Fibroblast of the conjunctiva (primary cell): ENCODE data around the gene MPZL2.

Experiments
- DNase-seq: peaks from one replicate; pipeline ENCODE4 v3.0.0-alpha.2; 2010; ENCODE audit warnings: low read depth

The MPZL2 gene

DNA sequence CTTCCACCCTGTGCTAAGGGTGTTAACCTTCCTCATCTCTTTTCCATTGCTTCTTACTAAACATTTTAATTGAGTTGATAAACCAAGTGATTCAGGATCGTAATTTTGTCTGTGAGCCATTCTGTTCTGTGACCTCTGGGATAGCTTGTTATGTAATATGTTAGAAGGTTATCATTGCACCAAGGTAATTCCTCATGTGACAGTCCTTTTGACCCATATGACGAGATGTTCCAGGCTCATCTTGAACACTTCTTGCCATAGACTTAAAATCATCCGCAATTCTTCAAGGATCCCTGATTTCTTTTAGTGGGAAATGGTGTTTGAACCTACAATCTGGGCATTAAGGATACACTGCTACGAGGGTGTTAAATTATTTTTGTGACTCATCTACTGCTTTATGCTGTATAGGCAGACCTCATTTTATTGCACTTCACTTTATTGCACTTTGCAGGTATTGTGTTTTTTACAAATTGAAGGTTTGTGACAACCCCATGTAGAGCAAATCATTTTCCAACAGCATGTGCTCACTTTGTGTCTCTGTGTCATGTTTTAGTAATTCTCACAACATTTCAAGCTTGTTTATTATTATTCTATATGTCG lies 19.0 kb upstream of the MPZL2 start:
- no peak for DNase-seq

DNA sequence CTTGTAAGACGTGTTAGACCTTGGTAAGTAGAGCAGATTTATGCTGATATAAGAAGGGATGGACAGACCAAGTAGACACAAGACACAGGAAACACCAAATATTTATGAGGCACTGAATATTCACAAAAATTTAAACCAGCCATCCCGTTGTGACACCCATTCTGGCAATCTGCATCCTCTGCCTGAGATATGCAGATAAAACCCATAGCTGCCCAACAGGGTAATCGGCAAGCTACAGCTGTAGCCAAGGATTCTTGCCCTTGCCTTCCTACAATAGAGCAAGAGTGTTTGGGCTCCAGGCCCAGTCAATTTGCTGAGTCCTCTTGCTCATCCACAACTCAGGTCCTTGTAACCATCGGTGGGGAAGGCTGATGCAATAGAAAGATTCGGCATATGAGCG lies 18.5 kb upstream of the MPZL2 start:
- no peak for DNase-seq

DNA sequence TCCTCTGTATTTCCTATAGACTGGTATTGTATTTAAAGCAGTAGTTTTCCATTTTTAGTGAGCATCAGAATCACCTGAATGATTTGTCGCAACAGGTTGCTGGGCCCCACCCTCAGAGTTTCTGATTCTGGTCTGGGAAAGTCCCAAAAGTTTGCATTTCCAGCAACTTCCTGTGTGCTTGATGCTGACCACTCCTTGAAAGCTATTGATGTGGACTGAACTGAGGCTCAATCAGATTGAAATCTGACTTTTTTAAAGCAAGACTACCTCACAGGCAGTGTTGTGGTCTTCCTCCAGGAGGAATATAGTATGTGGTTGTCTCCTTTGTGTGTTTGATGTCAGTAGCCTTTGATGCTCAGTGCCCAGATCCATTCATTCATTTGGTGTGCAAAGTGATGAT lies 17.2 kb upstream of the MPZL2 start:
- DNase-seq: no peak

GRCh38 chr11:118277312-118277711 lies 13.2 kb upstream of the MPZL2 start:
- DNase-seq: no peak

GRCh38 chr11:118276422-118276821 lies 12.3 kb upstream of the MPZL2 start:
- no peak for DNase-seq

DNA sequence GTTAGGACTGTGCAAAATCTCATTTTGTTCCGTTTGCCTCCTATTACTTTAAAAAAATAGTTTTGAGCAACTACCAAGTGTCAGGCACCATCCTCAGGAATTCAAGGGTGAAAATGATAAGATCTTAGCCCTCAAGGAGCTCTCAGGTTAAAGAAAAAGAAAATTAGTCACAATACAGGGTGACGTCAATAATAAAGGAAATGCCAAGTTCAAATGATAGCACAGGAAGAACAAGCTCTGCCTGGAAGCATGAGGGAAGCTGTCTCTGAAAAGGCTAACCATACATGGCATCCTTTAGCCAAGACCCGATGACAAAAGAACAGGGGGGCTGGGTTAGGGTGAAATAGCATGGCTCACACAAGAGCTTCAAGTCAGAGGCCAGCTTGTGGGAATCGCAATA lies 11.1 kb upstream of the MPZL2 start:
- no peak for DNase-seq

DNA sequence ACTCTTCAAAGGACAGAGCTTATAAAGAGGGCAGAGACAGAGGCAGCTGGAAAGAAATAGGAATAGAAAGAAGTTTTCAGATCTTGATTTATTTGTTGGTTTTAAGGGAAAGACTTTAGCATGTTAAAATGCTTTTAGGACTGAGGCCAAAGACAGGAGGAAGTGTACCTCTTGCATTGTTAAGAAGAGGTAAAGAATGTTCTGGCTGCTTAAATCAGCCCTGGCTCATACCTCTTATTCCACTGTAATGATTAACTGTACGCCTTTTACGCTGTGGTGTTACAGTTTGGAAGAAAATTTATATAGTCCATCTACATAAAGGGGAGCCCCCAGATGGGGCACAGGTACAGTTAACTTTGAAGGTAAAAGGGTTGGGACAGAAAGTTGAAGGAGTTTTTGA lies 10.1 kb upstream of the MPZL2 start:
- no peak for DNase-seq

DNA sequence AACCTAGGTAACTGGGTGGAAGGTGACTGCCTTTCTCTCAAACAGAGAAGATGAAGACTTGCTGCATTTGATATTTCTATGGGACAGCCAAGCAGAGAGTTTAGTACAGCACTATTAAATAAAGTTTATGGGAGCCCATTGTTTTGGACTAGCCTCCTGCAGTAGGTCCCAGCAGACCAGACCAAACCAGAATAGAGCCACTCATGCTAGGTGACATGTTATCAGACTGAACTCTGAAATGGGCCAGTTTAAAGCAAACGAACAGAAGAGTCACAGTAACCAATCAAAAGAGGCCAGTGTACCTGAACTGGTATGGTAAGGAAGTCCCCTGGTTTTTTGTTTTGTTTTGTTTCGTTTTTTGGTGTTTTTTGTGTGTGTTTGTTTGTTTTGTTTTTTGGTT lies 7.9 kb upstream of the MPZL2 start:
- DNase-seq: no peak

GRCh38 chr11:118267486-118267885 lies 3.4 kb upstream of the MPZL2 start:
- no peak for DNase-seq

DNA sequence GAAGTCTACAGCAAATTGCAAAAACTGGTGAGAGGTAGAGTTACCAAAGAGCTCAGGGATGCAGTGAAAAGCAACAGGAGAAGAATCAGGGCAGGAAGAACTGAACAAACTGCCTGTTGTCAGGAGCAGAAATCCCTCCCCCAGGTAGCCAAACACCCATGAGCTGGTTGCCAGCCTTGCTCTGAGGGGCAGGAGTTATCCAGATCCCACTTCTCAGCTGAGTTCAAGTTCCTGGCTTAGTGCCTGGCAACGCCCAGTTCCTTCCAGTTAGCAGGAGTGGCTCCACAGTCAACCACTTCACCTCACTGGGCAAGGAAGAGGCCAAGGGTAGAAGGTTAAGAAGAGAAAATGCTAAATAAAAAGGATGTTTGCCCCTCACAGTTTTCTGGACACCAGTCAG lies 1.9 kb upstream of the MPZL2 start:
- DNase-seq: no peak

GRCh38 chr11:118264569-118265465 lies 720 bp upstream of the MPZL2 start:
- DNase-seq: no peak

- no peak for DNase-seq
Measured at GRCh38 chr11:118263112-118263511, 985 bp downstream of the MPZL2 start.

DNA sequence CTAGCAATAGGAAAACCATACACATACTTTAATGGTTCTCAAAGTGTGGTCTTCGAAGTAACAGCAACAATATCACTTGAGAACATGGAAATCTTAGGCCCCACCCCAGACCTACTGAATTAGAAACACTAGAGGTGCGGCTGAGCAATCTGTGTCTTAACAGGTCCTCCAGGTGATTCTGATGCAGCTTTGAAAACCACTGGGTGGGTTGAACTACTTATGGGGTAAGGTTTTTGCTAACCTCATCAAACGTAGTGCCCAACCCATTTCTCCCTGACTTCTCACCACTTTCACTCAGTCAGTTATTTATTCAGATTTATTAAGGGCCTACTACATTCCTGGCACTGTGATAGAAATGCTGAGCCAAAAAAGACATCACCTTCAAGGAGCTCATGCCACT lies 3.7 kb downstream of the MPZL2 start:
- no peak for DNase-seq

DNA sequence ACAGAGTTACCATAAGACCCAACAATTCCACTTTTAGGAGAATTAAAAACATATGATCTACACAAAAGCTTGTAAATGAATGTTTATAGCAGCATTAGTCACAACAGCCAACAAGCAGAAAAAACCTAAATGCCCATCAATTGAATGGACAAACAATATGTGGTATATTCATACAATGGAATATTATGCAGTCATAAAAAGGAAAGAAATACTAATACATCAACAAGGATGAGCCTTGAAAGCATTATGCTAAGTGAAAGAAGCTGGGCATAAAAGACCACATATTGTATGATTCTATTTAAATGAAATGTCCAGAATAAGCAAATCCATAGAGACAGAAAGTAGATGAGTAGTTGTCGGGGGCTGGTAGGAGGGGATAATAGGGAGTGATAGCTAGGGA lies 5.0 kb downstream of the MPZL2 start:
- no peak for DNase-seq

- no peak for DNase-seq
Measured at GRCh38 chr11:118258410-118258809, 5.7 kb downstream of the MPZL2 start.

GRCh38 chr11:118252688-118253087 lies 11.4 kb downstream of the MPZL2 start:
- DNase-seq: no peak

DNA sequence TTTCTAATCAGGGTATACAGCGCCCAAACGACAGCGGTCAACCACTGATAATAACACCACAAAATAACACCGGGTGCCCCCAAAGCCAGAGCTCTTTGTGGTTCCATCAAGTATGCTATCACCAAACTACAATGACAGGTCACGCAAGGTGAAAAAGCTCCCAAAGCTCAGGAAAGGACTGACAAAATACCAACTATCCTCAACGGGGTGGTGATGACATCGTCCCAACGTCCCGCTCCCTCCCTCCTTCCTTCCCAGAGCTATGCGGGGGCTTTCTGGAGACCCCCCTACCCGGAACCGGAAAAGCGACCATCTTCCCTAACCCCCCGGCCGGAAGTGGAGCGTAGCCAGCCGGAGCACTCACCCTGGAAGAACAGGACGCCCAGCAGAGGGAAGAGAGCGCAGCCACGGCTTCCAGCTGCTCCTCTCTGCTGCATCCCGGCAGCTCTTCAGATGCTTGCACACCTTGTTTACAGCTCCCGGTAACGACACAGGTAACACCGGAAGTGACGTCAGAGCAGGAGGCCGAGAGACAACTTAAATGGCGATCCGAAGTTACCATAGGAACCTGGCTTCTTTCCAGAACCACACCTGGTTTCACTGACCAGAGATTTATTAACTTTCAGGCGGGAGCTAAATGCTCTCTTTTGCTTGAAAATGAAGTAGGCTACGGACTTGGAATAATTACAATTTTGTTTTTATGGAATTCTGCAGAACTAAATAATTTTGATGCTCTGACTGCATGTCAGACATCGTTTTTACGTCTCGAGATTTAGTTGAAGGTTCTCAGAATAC lies 12.0 kb downstream of the MPZL2 start, which contains the start of gene MPZL3:
Gene MPZL3 (minus strand): TSS at position 508 of the 795 bp plus-strand sequence. CDS start 71 bp downstream, at position 437.
- DNase-seq: peak; percentile 67

DNA sequence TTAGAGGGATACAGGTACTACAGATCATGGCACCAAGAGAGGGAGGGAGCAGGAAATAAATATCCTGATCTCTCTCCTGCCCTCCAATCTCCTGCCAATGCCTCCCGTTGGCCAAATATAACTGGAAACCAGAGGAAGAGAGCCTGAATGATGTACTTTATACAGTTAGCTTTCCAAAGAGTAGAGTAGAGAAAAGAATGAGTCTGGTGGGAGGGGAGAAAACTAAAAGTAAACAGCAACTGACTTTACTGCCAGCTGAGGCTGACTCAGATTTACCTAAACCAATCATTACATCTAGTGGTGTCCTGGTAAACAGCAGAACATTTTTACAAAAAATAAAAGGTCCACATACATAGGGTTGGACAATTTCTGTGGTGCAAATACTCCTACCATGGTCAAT lies 17.1 kb downstream of the MPZL2 start:
- no peak for DNase-seq

DNA sequence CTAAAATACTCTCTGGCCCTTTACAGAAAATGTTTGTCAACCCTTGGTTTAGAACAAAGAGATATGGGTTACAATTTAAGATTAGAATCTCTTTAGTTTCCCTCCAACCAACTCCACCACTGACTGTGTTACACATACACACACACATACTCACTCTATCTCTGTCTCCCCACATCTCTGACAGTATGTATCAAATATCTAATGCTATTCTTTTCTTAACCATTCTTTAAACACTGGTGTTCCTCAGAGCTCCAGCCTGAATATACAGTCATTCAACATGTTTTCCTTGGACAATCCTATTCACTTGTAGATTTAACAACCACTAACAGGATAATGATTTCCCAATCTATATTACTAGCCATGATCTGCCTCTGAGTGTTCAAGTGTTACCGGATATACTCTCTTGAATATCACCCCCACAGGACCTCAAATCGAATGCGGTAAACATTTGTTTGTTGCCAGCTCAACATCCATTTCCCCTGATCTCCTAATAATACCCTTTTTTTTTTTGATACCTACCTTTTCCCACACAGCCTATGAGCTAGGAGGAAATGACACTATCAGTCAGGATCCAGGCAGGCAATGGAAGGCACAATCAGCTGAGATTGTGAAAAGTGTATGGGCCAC lies 18.0 kb downstream of the MPZL2 start:
- DNase-seq: no peak

GRCh38 chr11:118243993-118244762 lies 19.9 kb downstream of the MPZL2 start:
- DNase-seq: no peak

- no peak for DNase-seq
Measured at GRCh38 chr11:118243161-118243560, 20.9 kb downstream of the MPZL2 start.

GRCh38 chr11:118241764-118242098 lies 22.4 kb downstream of the MPZL2 start:
- no peak for DNase-seq
